Hepatocyte (in vitro differentiated cells): ENCODE results near the gene CARMIL1. TPM values are rescaled to one million over a fixed set of nuclear protein-coding genes. Genes with fewer than 3 reads are reported as not detected.

Experiments
- DNase-seq: peaks from one replicate; pipeline ENCODE4 v3.0.0-alpha.2; 2016; ENCODE audit warnings: low spot score
- H2AFZ ChIP-seq: fragments of 200-600 bp; sonication (generic); 2 replicates; pipeline ENCODE4 v1.6.0; 2016; ENCODE audit warnings: antibody characterized with exemption, mild to moderate bottlenecking
- H3K27ac ChIP-seq: fragments of 200-600 bp; sonication (generic); 2 replicates; pipeline ENCODE4 v1.5.1; 2016; ENCODE audit warnings: mild to moderate bottlenecking
- H3K27me3 ChIP-seq: fragments of 200-600 bp; sonication (generic); 2 replicates; pipeline ENCODE4 v1.6.1; 2016
- H3K36me3 ChIP-seq: fragments of 200-600 bp; sonication (generic); replicated peaks from 2 replicates; pipeline ENCODE4 v1.5.1; 2016; ENCODE audit warnings: low read depth; ENCODE audit not compliant: insufficient read depth
- H3K4me1 ChIP-seq: fragments of 200-600 bp; sonication (generic); 2 replicates; pipeline ENCODE4 v1.5.1; 2016; ENCODE audit warnings: mild to moderate bottlenecking, moderate library complexity; ENCODE audit not compliant: insufficient read depth
- H3K4me2 ChIP-seq: fragments of 200-600 bp; sonication (generic); 2 replicates; pipeline ENCODE4 v1.6.0; 2016
- H3K4me3 ChIP-seq: fragments of 200-600 bp; sonication (generic); 2 replicates; pipeline ENCODE4 v1.5.1; 2016; ENCODE audit warnings: mild to moderate bottlenecking
- H3K79me2 ChIP-seq: fragments of 200-600 bp; sonication (generic); 2 replicates; pipeline ENCODE4 v1.6.0; 2017; ENCODE audit warnings: mild to moderate bottlenecking
- H3K9me2 ChIP-seq: fragments of 200-600 bp; sonication (generic); replicated peaks from 2 replicates; pipeline ENCODE4 v1.6.0; 2017; ENCODE audit warnings: mild to moderate bottlenecking; ENCODE audit not compliant: insufficient read depth
- H3K9me3 ChIP-seq: fragments of 200-600 bp; sonication (generic); 2 replicates; pipeline ENCODE4 v1.5.1; 2016; ENCODE audit warnings: low read depth, mild to moderate bottlenecking
- H4K20me1 ChIP-seq: fragments of 200-600 bp; sonication (generic); 2 replicates; pipeline ENCODE4 v1.6.0; 2016; ENCODE audit warnings: mild to moderate bottlenecking; ENCODE audit not compliant: insufficient read depth, poor library complexity, severe bottlenecking
- EZH2 ChIP-seq: fragments of 200-600 bp; sonication (generic); IDR thresholded peaks from 2 replicates; pipeline ENCODE4 v1.6.1; 2016; ENCODE audit warnings: antibody characterized with exemption, mild to moderate bottlenecking, borderline replicate concordance
- EZH2phosphoT487 ChIP-seq: fragments of 200-600 bp; sonication (generic); IDR thresholded peaks from one replicate; pipeline ENCODE4 v1.6.1; 2018; ENCODE audit warnings: antibody characterized with exemption, mild to moderate bottlenecking, low read depth, moderate library complexity; ENCODE audit not compliant: unreplicated experiment, severe bottlenecking
- WGBS: methylation state at CpG from one replicate; pipeline ENCODE4 v1.1.6; 2016; ENCODE audit warnings: low lambda C conversion rate; ENCODE audit errors: missing lambda C conversion rate; 5-methylcytosine and 5-hydroxymethylcytosine counted together
- polyA plus RNA-seq: library from polyadenylated mRNA; unstranded; fragments of >200 nt; fragmentation: Nextera tagmentation; extraction: Ambion mirVana; gene quantifications from 2 replicates; pipeline ENCODE4 v1.2.1, GENCODE V29; 2016
- total RNA-seq: library from RNA; depleted of rRNA; stranded (reverse); fragments of >200 nt; gene quantifications from 2 replicates; pipeline ENCODE4 v1.2.3, GENCODE V29; 2014
- TF ChIP-seq, protein P1 (sequence below): fragments of 200-600 bp; sonication (generic); IDR thresholded peaks from 2 replicates; pipeline ENCODE4 v1.5.1; 2016; ENCODE audit warnings: antibody characterized with exemption, mild to moderate bottlenecking; ENCODE audit not compliant: poor library complexity

CARMIL1 gene
- total and polyA plus RNA-seq, 2 experiments from 2014 or later = 19.5 to 40.6 TPM

DNA sequence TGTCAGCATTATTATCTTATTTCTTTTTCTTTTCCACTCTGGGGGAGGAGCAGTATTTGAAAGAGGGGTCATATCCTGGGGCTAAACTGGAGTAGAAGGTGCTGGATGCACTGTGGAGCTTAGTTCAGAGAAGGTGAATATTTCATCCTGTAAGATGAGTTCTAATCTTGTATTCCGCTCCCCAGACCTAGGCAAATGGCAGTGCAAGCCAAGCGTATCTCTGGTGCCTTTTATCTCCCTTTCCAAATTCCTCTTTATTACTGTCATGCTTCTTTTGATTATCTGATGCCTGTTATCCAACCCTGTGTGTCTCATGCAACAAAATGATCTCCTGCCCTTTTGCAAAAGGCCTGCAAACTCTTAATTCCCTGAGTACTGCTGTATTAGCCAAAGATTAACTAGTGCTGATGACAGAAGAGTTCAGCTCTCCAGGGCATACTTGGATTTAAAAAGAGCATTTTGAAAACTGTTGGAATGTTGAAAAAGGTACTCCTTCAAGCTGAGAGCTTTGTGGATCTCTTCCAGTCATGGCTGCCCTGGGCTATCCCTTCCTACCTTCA, 138.0 kb downstream of the CARMIL1 start:
- no peaks in the 10 kb centered on the region for H3K9me3 ChIP-seq
- H4K20me1 ChIP-seq = no peaks in the 10 kb centered on the region
- no peaks in the 10 kb centered on the region for H3K36me3 ChIP-seq
- DNase-seq = no peak
- no peaks in the 10 kb centered on the region for H3K9me2 ChIP-seq
- peak overlapping the region; percentile 33 for H3K4me2 ChIP-seq
- no peak overlapping the region for H3K4me3 ChIP-seq
- no peak overlapping the region for H2AFZ ChIP-seq
- peaks cover 71% of the 10 kb centered on the region for H3K79me2 ChIP-seq
- peak overlapping the region; percentile 25 for H3K27ac ChIP-seq
- WGBS = 36% methylated on average over 2 of the region's 2 CpGs
- no peaks in the 10 kb centered on the region for H3K27me3 ChIP-seq
- H3K4me1 ChIP-seq = peaks cover 37% of the 10 kb centered on the region
- TF ChIP-seq EZH2 = no peak
- TF ChIP-seq, protein P1, sequence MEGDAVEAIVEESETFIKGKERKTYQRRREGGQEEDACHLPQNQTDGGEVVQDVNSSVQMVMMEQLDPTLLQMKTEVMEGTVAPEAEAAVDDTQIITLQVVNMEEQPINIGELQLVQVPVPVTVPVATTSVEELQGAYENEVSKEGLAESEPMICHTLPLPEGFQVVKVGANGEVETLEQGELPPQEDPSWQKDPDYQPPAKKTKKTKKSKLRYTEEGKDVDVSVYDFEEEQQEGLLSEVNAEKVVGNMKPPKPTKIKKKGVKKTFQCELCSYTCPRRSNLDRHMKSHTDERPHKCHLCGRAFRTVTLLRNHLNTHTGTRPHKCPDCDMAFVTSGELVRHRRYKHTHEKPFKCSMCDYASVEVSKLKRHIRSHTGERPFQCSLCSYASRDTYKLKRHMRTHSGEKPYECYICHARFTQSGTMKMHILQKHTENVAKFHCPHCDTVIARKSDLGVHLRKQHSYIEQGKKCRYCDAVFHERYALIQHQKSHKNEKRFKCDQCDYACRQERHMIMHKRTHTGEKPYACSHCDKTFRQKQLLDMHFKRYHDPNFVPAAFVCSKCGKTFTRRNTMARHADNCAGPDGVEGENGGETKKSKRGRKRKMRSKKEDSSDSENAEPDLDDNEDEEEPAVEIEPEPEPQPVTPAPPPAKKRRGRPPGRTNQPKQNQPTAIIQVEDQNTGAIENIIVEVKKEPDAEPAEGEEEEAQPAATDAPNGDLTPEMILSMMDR = no peak
- TF ChIP-seq EZH2phosphoT487 = no peak

GRCh38 chr6:25418454-25419052, 139.4 kb downstream of the CARMIL1 start:
- Histone ChIP-seq H3K9me2 (no peaks in the 10 kb centered on the region), H3K4me3 (no peak overlapping the region), H2AFZ (no peak overlapping the region), H3K79me2 (peaks cover 64% of the 10 kb centered on the region), H3K36me3 (no peaks in the 10 kb centered on the region), H3K4me1 (peaks cover 37% of the 10 kb centered on the region), H3K27me3 (no peaks in the 10 kb centered on the region), H3K9me3 (no peaks in the 10 kb centered on the region), H4K20me1 (no peaks in the 10 kb centered on the region), H3K4me2 (peak overlapping the region; percentile 42), H3K27ac (peak overlapping the region; percentile 65)
- 43% methylated on average over 5 of the region's 5 CpGs for WGBS
- no peak for TF ChIP-seq EZH2phosphoT487
- no peak for TF ChIP-seq EZH2
- TF ChIP-seq, protein P1 = no peak
- no peak for DNase-seq

DNA sequence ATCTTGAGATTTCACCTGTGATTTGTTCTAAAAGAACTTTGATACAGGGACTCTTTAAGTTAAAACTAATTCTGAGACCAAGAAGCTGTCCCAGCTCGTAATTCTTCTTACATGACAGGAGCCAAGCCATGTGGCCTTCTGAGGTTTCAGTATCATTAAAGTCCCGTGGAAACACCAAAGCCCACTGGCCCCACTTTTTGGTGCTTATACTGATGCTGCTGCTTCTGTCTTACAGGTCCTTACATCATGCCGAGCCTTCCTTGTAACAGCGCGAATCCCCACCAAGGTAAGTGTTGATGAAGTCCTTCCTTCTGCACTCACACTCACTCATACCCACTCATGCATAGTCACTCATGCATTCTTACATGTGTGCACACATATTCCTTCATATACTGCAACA, 140.7 kb downstream of the CARMIL1 start:
- 97% methylated on average over 5 of the region's 5 CpGs for WGBS
- Histone ChIP-seq H3K4me2 (no peak overlapping the region), H3K9me2 (no peaks in the 10 kb centered on the region), H3K9me3 (no peaks in the 10 kb centered on the region), H3K4me3 (no peak overlapping the region), H2AFZ (no peak overlapping the region), H3K4me1 (peaks cover 30% of the 10 kb centered on the region), H3K27ac (no peak overlapping the region), H4K20me1 (no peaks in the 10 kb centered on the region), H3K79me2 (peaks cover 50% of the 10 kb centered on the region), H3K27me3 (no peaks in the 10 kb centered on the region), H3K36me3 (no peaks in the 10 kb centered on the region)
- TF ChIP-seq, protein P1 = no peak
- no peak for TF ChIP-seq EZH2phosphoT487
- TF ChIP-seq EZH2 = no peak
- no peak for DNase-seq
